HG02571 (cell line): ENCODE measurements around the gene SPI1.
"Not testable (repeated sequence)": the region's sequence is repeated elsewhere in the genome, so short reads cannot be mapped to it uniquely, and the experiment has no call there.

ENCODE experiments used
- ATAC-seq: cut with Tn5 transposase; IDR thresholded peaks from one replicate; pipeline ENCODE4 v1.9.1; 2021; ENCODE audit warnings: mild to moderate bottlenecking, moderate library complexity; ENCODE audit not compliant: unreplicated experiment

Gene SPI1

DNA sequence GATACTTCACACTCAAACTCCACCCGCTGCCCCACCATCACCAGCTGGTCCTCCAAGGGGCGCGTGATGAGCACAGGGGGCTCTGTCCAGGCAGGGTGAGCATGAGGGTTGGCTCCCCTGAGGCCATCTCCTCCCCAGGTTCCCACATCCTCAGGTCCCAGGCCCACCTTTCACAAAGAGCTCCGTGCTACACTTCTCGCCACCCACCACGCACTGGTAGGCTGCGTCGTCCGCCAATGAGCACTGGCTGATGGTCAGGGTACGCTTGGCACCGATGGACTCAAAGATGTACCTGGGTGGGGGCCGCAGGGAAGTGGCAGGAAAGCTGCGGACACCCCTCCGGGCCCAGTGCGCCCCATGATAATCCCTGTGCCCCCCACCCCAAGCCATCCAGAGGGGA, 35.5 kb downstream of the SPI1 start:
- no peak for ATAC-seq

DNA sequence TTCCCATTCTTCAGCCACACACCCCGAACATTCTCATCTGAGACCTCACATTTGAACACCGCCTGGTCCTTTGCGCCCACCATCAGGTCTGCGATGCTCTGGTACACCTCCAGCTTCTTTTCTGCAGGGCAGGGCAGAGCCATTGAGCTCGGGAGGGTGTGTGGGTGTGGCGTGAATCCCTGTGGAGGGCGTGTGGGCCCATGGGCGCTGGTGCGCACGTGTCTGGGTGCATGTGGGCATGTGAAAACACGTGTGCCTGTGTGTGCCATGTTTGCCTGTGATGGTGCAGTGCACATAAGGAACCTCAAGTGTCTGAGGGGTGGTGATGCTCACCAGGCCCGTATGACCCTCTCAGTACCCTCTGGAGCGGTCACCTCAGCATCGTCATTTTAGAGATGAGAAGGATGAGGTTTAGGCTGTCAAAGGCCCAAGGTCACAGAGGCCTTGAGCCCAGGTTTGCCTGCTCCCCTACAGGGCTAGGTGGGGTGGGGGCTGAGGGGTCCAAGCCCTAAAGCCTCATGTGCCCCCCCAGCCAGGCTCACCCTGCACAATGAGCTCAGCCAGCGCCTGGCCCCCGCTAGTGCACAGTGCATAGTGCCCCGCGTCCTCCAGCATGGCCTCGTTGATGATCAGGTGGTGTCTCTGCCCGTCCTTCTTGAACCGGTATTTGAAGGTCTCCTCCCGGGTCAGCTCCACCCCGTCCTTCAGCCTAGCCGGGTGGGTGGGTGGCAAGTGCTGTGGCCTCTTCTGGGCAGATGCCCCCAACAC, 36.1 kb downstream of the SPI1 start:
- no peak for ATAC-seq

DNA sequence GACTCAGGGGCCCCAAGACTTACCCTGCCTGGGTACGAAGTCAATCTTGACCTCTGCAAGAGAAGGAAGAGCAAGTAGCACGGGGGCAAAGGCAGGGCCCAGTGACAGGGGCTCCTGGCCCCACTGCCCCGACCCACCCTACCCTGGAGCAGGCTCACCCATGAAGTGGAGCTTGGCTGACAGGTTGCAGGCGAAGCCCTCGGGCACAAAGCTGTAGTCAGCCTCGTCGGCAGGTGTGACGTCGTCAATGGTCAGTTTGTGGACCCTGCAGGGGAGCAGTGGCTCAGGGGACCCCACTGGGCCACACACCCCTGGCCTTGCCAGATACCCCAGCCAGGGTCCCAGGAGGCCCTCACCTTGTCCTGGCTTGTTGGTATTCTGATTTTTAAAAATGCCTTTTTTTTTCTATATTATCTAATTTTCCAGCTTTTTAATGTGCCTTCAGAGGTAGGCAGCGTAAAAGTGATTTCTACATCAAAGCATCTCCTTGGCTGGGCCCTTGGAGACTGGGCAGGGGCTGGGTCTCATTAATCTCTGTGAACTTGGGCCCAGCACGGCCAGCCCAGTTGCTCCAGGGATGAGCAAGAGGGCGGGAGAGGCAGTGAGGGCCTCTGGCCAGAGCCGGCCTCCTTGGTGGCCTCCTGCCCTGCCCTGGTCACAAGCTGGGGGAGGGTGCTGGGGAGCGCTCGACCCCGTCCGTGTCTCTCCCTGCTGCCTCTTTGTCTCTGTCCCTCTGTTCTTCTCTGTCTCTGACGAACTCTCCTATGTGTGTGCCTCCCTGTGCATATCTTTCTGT, 37.2 kb downstream of the SPI1 start:
- ATAC-seq: no peak

DNA sequence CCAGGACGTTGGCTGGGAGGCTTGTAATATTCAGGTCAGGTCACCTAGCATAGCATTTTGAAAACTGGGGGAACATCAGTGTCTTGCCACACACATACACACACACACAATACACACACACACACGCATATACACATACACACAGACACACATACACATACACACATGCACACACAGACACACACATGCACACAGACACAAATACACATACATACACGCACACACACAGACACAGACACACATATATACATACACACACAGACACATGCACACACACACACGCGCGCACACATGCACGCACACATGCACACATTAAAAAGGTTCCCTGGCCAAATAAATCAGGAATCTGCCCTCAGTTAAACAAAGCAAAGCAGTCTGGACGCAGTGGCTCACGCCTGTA, 38.3 kb downstream of the SPI1 start:
- ATAC-seq: no peak

DNA sequence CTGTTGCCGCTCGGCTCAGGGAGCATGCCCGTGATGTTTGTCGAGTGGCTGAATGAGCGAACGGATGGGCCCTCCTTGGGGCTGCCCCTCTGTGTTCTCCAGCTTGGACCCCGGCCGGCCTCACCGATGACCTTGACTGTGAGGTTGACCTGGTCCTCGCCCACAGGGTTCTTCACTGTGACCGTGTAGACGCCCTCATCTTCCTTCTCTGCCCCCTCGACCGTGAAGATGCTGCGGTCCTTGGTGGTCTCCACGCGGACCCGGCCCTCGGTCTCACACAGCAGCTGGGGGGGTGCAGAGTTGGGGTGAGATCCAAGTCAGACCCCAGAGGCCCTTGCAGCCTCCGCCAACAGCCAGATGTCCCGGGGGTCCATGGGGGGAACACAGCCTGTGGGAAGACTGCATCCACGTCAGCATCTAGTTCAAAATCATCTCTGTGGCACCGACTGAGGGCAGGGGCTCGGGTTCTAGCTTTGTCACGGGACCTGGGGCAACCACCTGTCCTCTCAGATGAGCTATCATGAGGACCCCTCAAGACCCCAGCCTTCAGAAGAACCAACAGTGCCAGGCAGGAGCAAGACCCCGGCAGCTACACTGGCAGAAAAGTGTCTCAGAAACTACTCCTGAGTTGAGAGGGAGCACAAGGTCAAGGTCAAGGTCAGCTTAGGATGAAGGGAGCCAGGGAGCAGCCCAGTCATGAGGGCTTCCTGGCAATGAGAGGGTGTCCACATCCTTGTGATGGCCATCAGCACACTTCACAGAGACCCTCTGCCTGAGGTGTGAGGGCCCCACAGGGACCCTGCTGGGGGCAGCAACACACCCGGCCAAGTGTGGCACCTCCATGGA, 39.7 kb downstream of the SPI1 start:
- no peak for ATAC-seq

DNA sequence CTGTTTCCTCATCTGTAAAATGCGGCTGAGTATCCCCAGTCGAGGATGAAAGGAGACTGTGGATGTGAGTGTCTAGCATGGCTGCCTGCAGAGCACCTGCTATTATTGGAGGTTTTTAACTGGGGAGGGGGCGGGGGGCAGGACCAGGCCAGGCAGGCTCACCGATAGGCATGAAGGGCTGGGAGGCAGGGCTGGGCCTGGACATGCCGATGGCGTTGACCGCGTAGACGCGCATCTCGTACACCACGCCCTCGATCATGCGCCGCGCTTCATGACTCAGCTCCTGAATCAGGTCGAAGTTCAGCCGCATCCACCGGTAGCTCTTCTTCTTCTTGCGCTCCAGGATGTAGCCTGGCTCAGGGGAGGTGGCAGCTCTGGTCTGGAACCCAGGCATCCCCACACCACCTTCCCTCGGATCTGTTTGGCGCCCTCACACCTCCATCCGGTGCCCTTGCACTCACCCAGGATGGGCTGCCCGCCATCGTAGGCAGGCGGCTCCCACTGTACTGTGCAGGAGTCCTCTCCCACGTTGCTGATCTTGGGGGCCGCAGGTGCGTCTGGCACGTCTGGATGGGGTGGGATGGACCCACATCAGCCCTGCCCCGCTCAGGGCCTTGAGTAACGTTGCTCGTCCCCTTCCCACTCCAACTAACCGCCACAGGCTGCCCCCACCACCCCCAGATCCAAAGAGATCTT, 41.0 kb downstream of the SPI1 start:
- ATAC-seq: no peak

DNA sequence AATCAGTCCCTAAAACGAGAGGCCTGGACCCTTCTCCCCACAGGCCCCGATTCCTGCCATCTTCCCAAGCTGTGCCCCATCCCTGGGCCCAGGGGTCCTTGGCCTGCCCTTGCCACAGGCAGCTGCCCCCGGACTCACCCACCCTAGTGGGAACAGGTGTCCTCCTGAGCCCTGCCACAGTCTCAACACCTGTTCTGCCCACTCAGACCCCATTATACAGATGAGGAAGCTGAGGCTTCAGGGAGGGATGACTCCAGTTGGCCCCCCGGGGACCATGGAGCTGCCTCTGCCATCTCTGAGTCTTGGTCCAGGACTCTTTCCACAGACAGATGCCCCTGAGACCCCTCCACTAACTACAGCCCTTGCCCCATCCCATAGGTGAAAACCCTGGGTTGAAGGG, 41.8 kb downstream of the SPI1 start:
- ATAC-seq: no peak

DNA sequence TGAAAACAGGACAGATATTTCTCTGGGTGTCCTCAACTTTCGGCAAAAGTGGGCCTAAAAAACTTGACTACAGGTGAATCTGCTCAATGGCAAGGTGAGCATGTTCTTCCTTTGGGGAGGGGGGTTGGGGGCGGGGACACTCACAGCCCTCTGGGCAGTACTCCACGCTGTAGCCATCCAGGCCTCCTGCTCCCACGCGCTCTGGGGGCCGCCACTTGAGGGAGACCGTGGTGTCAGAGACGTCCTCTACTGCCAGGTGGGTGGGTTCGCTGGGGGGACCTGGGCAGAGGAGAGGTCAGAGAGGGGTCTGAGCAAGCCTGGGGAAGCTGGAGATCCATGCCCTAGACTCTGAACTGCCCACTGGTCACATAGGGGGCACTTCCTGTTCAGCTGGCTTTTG, 42.6 kb downstream of the SPI1 start:
- ATAC-seq: no peak

DNA sequence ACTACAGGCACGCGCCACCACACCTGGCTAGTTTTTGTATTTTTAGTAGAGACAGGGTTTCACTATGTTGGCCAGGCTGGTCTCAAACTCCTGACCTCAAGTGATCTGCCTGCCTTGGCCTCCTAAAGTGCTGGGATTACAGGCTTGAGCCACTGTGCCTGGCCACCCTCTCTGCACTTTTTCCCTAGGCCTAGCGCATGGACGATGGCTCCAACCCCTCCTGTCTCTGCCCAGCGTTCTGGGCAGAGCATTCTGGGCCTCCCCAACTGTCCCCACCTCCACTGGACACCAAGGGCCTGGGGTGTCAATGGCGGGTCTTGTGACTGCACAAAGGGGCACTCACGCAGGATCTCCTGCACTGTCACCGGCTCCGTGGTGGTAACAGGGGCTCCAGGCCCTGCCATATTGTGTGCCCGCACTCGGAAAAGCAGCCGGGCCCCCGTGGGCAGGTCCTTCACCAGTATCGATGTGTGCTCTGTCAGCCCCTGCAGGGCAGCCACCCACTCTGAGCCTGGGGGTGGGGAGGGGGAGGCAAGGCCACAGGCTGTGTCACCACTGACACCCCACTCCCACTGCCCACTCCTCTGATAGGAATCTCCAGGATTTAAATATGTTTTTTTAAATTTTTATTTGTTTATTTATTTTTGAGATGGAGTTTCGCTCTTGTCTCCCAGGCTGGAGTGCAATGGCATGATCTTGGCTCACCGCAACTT, 43.5 kb downstream of the SPI1 start:
- ATAC-seq: not testable (repeated sequence)

DNA sequence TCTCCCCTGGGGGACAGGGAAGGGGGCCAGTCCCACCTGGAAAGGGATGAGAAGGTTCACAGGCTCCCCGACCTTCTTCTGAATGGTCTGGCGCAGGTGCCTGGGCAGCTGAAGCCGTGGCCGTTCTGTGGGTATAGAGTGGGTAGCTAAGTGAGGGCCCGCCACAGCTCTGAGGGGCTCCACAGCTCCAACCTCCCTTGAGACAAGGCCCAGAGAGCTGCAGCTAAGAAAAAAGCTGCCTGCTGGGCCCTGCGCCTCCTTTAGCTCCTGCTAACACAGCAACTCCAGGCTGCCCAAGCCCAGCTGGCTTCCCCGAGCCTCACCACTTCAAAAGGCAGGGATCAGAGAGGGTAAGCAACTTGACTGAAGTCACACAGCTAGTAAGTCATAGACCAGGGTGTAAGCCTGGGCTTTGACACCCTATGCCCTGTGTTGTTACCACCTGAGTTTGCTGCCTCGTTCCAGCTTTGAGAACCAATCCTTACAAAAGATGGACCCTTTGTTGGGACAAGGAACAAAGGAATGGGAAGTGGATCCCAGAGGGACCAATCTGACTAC, 44.4 kb downstream of the SPI1 start:
- ATAC-seq: no peak

DNA sequence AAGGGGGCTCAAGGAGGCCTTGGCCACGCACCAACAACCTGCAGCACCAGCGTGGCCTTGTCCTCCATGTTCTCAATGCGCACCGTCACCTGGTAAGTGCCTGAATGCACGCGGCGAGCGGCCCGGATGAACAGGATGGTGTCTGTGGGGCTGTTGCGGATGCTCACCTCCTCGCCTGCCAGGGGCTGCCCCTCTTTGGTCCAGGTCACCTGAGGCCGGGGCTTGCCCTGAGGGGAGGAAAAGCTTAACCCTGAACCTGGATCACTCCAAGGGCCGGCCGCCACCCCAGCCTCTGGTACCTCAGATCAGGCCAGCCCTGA, 44.9 kb downstream of the SPI1 start:
- no peak for ATAC-seq

DNA sequence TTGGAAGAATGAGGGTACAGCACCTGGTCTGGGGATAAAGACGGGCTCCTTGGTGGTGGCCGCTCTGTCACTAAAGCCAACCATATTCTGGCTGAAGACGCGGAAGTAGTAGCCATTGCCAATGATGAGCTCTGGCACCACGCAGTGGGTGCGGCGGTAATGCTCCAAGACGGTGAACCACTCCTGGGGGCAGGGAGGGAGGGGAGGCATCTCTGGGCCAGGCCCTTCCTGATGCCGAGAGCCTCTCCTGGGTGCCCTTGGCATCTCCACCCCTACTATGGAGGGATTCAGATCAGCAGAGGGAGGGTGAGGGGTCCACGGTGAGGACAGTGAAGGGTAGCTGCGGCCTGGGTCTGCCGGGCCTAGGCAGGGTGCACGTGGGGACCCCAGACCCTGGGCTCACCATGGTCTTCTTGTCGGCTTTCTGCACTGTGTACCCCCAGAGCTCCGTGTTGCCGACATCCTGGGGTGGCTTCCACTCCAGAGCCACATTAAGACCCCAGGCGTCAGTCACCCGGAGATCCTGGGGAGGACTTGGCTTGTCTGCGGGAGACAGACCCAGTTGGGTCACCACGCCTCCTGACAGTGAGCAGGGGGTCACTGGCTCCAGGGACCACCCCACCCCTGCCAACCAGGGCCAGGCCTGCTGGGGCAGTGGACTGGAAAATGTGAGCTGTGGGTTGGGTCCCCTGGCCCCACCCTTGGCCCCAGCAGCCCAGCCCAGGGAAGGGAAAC, 45.4 kb downstream of the SPI1 start:
- no peak for ATAC-seq

DNA sequence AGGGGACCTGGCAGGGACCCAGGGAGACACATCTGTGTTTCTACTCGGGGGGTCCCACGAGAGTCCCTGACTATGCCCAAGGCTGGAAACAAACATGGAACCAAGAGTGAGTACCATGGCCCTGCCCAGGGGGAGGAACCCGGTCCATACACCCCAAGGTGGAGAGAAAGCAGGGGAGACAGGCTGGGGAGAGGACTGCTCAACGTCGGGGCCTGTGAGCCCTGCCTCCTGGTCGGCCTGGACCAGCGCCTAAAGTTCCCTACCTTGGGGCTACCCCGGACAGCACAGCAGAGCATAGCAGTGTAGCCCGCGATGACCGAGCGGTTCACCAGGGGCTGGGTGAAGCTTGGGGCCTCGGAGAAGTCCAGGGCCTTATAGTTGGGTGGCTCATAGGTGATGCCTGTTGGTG, 46.0 kb downstream of the SPI1 start:
- no peak for ATAC-seq

DNA sequence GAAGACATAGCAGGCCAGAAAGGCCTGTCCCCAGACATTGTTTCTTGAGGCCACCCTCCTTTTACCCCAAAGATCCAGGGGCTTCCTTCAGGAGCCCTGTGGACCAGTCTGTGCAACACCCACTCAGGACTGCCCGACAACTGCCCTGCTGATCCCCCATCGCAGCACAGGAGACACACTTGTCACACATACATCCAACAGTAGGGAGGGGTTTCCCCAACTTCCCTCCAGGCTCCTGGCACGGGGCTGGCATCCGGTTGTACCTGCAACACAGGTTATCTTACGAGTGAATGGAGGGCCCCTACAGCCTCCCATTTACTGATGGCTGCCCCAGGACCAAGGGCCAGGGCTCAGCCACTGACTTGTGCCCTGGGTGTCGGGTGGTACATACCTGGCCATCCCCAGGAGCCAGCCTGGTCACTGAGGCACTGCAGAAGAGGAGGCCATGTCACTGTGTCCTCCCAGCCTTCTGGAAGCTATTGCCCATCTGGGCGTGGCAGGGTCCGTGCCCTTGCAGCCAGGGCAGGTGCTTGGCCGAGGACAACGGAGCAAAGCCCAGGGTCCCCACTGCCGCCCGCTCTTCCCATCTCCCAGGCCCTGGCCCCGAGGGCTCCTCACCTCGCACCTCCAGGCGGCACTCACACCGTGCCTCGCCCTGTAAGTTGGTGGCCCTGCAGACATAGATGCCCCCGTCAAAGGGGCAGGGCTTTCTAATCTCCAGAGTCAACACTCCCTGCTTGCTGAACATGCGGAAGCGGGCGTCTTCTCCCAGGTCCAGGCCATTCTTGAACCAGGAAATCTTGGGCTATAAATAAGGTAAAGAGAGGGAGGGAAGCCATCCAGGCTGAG, 46.7 kb downstream of the SPI1 start:
- no peak for ATAC-seq

DNA sequence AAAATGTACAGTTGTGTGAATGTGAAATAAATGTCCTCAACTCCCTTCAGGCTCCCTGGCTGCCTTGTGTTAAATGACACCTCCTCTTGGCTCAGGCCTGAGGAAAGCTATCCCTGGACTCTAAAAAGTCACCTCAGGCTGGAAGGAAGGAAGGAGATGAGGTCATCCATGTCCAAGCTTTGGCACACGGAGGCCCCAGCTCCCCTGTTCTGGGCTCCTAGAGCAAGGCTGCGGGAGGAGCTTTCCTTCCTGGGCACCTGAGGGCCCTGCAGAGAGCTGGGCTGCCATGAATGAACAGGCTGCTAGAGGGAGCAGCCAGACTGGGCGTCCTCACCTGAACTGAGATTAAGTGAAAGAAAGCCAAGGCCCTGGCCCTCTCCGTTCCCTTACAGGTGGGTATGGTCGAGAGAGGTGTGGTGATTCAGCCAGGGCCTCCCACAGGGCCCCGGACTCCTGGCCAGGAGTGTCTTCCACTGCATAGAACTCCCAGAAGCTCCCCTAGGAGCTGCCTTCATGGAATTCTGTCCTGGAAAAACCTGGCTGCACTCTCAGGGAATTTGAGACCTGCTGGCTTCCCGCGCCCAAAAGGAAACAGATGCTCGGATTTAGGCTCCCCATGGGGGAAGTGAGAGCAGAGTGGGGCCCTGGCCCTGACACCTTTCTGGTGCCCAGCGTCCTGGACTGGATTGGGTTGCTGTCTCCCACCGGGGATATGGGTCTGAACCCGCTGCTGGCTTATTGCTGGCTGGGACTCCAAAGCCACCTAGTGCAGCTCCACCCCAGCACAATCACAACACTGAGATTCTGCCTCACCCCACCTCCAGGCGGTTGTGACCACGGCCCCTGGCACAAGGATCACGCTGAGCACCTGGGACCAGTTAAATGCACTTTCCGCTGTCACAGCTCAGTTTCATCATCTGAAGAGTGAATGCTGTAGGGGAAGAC, 48.1 kb downstream of the SPI1 start:
- no peak for ATAC-seq

DNA sequence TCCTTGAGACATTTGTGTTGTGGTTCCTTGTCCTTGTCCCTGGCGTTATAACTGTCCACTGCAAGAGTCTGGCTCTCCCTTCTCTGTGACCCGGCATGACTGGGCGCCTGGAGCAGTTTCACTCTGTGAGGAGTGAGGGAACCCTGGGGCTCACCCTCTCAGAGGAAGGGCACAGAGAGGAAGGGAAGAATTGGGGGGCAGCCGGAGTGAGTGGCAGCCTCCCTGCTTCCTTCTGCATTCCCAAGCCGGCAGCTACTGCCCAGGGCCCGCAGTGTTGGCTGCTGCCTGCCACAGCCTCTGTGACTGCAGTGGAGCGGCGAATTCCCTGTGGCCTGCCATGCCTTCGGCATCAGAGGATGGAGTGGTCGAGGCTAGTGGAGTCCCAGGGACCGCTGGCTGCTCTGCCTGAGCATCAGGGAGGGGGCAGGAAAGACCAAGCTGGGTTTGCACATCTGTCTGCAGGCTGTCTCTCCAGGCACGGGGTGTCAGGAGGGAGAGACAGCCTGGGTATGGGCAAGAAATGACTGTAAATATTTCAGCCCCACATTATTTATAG, 48.8 kb downstream of the SPI1 start:
- ATAC-seq: no peak
